ENCODE measurements around the gene PRR33. TPM values are rescaled to one million over a fixed set of nuclear protein-coding genes. Genes with fewer than 3 reads are reported as not detected.

Gene PRR33
- total and polyA plus RNA-seq, 4 donors: not detected

- Histone ChIP-seq H3K27ac (ENCODE audit: low read depth in 1 of 2, low read length in 2 of 2) (no peak overlapping the region), H3K4me3 (ENCODE audit: low read depth in 1 of 3, low read length in 3 of 3) (no peak overlapping the region), H3K9me3 (ENCODE audit: control insufficient read depth in 4 of 4, low read length in 3 of 4) (no peaks in the 10 kb centered on the region), H3K27me3 (ENCODE audit: control insufficient read depth in 4 of 4, insufficient read depth in 4 of 4, low read length in 3 of 4) (no peaks in the 10 kb centered on the region), H3K4me1 (ENCODE audit: control insufficient read depth in 4 of 4, insufficient read depth in 4 of 4, low read length in 3 of 4) (peaks cover 0 to 6% (median 0%) of the 10 kb centered on the region in 4 donors), H3K36me3 (ENCODE audit: control insufficient read depth in 4 of 4, insufficient read depth in 3 of 4, low read depth in 1 of 4, low read length in 3 of 4) (no peaks in the 10 kb centered on the region), H3K9ac (ENCODE audit: low read depth in 1 of 2, low read length in 2 of 2) (no peak overlapping the region)
- DNase-seq (ENCODE audit: low spot score): no peak
- 79% methylated on average over 34 of the region's 34 CpGs for WGBS
- no peak for TF ChIP-seq GABPA (IDR thresholded peaks at IDR 0.05 in 1 of 2, conservative IDR thresholded peaks at IDR 0.05 in 1 of 2)
- no peak for TF ChIP-seq FOXA2 (IDR thresholded peaks at IDR 0.05)
- TF ChIP-seq HNF4A (conservative IDR thresholded peaks at IDR 0.05): no peak
- no peak for TF ChIP-seq YY1 (IDR thresholded peaks at IDR 0.05)
- TF ChIP-seq, protein P1, sequence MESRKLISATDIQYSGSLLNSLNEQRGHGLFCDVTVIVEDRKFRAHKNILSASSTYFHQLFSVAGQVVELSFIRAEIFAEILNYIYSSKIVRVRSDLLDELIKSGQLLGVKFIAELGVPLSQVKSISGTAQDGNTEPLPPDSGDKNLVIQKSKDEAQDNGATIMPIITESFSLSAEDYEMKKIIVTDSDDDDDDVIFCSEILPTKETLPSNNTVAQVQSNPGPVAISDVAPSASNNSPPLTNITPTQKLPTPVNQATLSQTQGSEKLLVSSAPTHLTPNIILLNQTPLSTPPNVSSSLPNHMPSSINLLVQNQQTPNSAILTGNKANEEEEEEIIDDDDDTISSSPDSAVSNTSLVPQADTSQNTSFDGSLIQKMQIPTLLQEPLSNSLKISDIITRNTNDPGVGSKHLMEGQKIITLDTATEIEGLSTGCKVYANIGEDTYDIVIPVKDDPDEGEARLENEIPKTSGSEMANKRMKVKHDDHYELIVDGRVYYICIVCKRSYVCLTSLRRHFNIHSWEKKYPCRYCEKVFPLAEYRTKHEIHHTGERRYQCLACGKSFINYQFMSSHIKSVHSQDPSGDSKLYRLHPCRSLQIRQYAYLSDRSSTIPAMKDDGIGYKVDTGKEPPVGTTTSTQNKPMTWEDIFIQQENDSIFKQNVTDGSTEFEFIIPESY (IDR thresholded peaks at IDR 0.05): no peak
- TF ChIP-seq MAX (IDR thresholded peaks at IDR 0.05): no peak
- TF ChIP-seq, protein P2, sequence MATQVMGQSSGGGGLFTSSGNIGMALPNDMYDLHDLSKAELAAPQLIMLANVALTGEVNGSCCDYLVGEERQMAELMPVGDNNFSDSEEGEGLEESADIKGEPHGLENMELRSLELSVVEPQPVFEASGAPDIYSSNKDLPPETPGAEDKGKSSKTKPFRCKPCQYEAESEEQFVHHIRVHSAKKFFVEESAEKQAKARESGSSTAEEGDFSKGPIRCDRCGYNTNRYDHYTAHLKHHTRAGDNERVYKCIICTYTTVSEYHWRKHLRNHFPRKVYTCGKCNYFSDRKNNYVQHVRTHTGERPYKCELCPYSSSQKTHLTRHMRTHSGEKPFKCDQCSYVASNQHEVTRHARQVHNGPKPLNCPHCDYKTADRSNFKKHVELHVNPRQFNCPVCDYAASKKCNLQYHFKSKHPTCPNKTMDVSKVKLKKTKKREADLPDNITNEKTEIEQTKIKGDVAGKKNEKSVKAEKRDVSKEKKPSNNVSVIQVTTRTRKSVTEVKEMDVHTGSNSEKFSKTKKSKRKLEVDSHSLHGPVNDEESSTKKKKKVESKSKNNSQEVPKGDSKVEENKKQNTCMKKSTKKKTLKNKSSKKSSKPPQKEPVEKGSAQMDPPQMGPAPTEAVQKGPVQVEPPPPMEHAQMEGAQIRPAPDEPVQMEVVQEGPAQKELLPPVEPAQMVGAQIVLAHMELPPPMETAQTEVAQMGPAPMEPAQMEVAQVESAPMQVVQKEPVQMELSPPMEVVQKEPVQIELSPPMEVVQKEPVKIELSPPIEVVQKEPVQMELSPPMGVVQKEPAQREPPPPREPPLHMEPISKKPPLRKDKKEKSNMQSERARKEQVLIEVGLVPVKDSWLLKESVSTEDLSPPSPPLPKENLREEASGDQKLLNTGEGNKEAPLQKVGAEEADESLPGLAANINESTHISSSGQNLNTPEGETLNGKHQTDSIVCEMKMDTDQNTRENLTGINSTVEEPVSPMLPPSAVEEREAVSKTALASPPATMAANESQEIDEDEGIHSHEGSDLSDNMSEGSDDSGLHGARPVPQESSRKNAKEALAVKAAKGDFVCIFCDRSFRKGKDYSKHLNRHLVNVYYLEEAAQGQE (IDR thresholded peaks at IDR 0.05): no peak
- no peak for TF ChIP-seq HNF4G (IDR thresholded peaks at IDR 0.05)
- TF ChIP-seq NR2F2 (IDR thresholded peaks at IDR 0.05): no peak
- no peak for TF ChIP-seq CTCF (IDR thresholded peaks at IDR 0.05; ENCODE audit: low read depth, low read length, missing input control)
- TF ChIP-seq EGR1 (IDR thresholded peaks at IDR 0.05; ENCODE audit: low read depth in 2 of 2): no peak
- no peak for TF ChIP-seq RAD21 (IDR thresholded peaks at IDR 0.05)
- no peak for TF ChIP-seq TAF1 (conservative IDR thresholded peaks at IDR 0.05)
- no peak for TF ChIP-seq JUND (IDR thresholded peaks at IDR 0.05)
These were observed 2.3 kb downstream of the PRR33 start for GRCh38 chr11:1889224-1889930.

DNA sequence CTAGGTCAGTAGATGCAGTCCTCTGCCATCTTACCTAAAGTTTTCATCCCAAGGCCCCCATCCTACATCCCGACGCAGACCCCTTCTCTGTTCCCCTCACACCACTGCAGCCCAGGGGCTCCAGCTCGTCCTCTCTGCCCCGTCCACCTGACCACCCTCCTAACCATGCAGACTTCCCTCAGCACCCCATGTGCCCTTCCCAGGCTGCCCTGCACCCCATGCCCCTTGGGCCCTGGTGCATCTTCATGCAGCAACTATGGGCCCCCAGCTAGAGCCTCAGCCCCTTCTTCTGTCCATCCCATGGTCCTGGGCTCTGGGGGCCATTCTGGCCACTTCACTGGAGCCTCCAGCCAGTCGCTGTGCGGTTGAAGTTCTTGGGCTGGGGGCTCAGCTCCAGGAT is 2.9 kb downstream of the PRR33 start:
- H3K4me1 ChIP-seq (ENCODE audit: control insufficient read depth in 4 of 4, insufficient read depth in 4 of 4, low read length in 3 of 4): peaks cover 0 to 6% (median 0%) of the 10 kb centered on the region in 4 donors
- no peak for DNase-seq (ENCODE audit: low spot score)
- H3K4me3 ChIP-seq (ENCODE audit: low read depth in 1 of 3, low read length in 3 of 3): no peak overlapping the region
- H3K9ac ChIP-seq (ENCODE audit: low read depth in 1 of 2, low read length in 2 of 2): no peak overlapping the region
- H3K27ac ChIP-seq (ENCODE audit: low read depth in 1 of 2, low read length in 2 of 2): no peak overlapping the region
- WGBS: 87% methylated on average over 6 of the region's 6 CpGs
- H3K27me3 ChIP-seq (ENCODE audit: control insufficient read depth in 4 of 4, insufficient read depth in 4 of 4, low read length in 3 of 4): no peaks in the 10 kb centered on the region
- no peaks in the 10 kb centered on the region for H3K36me3 ChIP-seq (ENCODE audit: control insufficient read depth in 4 of 4, insufficient read depth in 3 of 4, low read depth in 1 of 4, low read length in 3 of 4)
- no peaks in the 10 kb centered on the region for H3K9me3 ChIP-seq (ENCODE audit: control insufficient read depth in 4 of 4, low read length in 3 of 4)
- TF ChIP-seq FOXA1 (IDR thresholded peaks at IDR 0.05) (no peak), EGR1 (IDR thresholded peaks at IDR 0.05; ENCODE audit: low read depth in 2 of 2) (no peak), CTCF (IDR thresholded peaks at IDR 0.05; ENCODE audit: low read depth, low read length, missing input control) (no peak), RXRA (IDR thresholded peaks at IDR 0.05) (no peak), NR2F2 (IDR thresholded peaks at IDR 0.05) (no peak)
- TF ChIP-seq, protein P2 (IDR thresholded peaks at IDR 0.05): no peak
